HEK293 (cell line): Measurements from ENCODE around the gene DCDC2.

ENCODE experiments used
- CTCF ChIA-PET: fragments of 350-600 bp; formaldehyde crosslinking; extraction: SDS; loops from one replicate; lab custom pipeline; 2021; ENCODE audit warnings: antibody characterized with exemption; lab: Yijun Ruan, JAX
- POLR2A ChIA-PET: fragments of 300-600 bp; formaldehyde crosslinking; extraction: SDS; loops from one replicate; lab custom pipeline; 2020; ENCODE audit warnings: antibody characterized with exemption, inconsistent platforms; lab: Yijun Ruan, JAX
- H3K27ac ChIP-seq: fragments of 200-500 bp; sonication (Bioruptor generic); 2 replicates; pipeline ENCODE4 v1.5.1; 2014; ENCODE audit warnings: low read depth, low read length, control low read depth, inconsistent platforms; ENCODE audit errors: extremely low read depth
- H3K36me3 ChIP-seq, 2 experiments: fragments of 200-500 bp in 1 of 2; sonication (Bioruptor generic) in 1 of 2; 1 replicate in 1 of 2; 2 replicates in 1 of 2; pipeline ENCODE4 v1.5.1; 2014 to 2017; ENCODE audit warnings: inconsistent platforms in 2 of 2, low read length in 2 of 2; ENCODE audit not compliant: control insufficient read depth in 2 of 2, insufficient read depth in 1 of 2
- H3K4me1 ChIP-seq: fragments of 200-500 bp; sonication (Bioruptor generic); 2 replicates; pipeline ENCODE4 v1.5.1; 2014; ENCODE audit warnings: mild to moderate bottlenecking, low read length, inconsistent platforms; ENCODE audit not compliant: control insufficient read depth, insufficient read depth
- H3K4me3 ChIP-seq: 2 replicates; pipeline ENCODE4 v1.5.1; 2011; ENCODE audit warnings: low read depth, mild to moderate bottlenecking, control low read depth, low read length, moderate library complexity
- H3K9me3 ChIP-seq: fragments of 200-500 bp; sonication (Bioruptor generic); 2 replicates; pipeline ENCODE4 v1.5.1; 2014; ENCODE audit warnings: low read depth, low read length, inconsistent platforms; ENCODE audit not compliant: control insufficient read depth, insufficient read depth
- CTCF ChIP-seq: fragments of 450-650 bp; formaldehyde crosslinking; IDR thresholded peaks from 2 replicates; pipeline ENCODE4 v1.5.1; 2016; ENCODE audit warnings: missing biosample characterization, missing genetic modification characterization
- GFI1B ChIP-seq: fragments of 450-650 bp; formaldehyde crosslinking; IDR thresholded peaks from 2 replicates; pipeline ENCODE4 v1.5.1; 2016; ENCODE audit warnings: missing biosample characterization, missing genetic modification characterization
- KLF8 ChIP-seq: fragments of 450-650 bp; formaldehyde crosslinking; IDR thresholded peaks from 2 replicates; pipeline ENCODE4 v1.5.1; 2016; ENCODE audit warnings: missing biosample characterization, missing genetic modification characterization
- PRDM10 ChIP-seq: fragments of 450-650 bp; formaldehyde crosslinking; IDR thresholded peaks from 2 replicates; pipeline ENCODE4 v1.5.1; 2016; ENCODE audit warnings: missing biosample characterization, missing genetic modification characterization
- SP7 ChIP-seq: fragments of 450-650 bp; formaldehyde crosslinking; IDR thresholded peaks from 2 replicates; pipeline ENCODE4 v1.5.1; 2016; ENCODE audit warnings: missing biosample characterization, missing genetic modification characterization
- ZBTB21 ChIP-seq: fragments of 450-650 bp; formaldehyde crosslinking; IDR thresholded peaks from 2 replicates; pipeline ENCODE4 v1.5.1; 2017; ENCODE audit warnings: missing biosample characterization, missing genetic modification characterization
- ZBTB49 ChIP-seq: fragments of 450-650 bp; formaldehyde crosslinking; IDR thresholded peaks from 2 replicates; pipeline ENCODE4 v1.5.1; 2016; ENCODE audit warnings: missing biosample characterization, missing genetic modification characterization, low read depth
- ZBTB7A ChIP-seq: fragments of 450-650 bp; formaldehyde crosslinking; IDR thresholded peaks from 2 replicates; pipeline ENCODE4 v1.5.1; 2016; ENCODE audit warnings: low read depth, missing biosample characterization, missing genetic modification characterization
- ZNF202 ChIP-seq: fragments of 450-650 bp; formaldehyde crosslinking; IDR thresholded peaks from 2 replicates; pipeline ENCODE4 v1.5.1; 2016; ENCODE audit warnings: missing biosample characterization, missing genetic modification characterization, borderline replicate concordance
- ZNF211 ChIP-seq: fragments of 450-650 bp; formaldehyde crosslinking; IDR thresholded peaks from 2 replicates; pipeline ENCODE4 v1.5.1; 2016; ENCODE audit warnings: low read depth, missing biosample characterization, missing genetic modification characterization
- ZNF223 ChIP-seq: fragments of 450-650 bp; formaldehyde crosslinking; IDR thresholded peaks from 2 replicates; pipeline ENCODE4 v1.5.1; 2016; ENCODE audit warnings: missing biosample characterization, missing genetic modification characterization
- ZNF239 ChIP-seq: fragments of 450-650 bp; formaldehyde crosslinking; IDR thresholded peaks from 2 replicates; pipeline ENCODE4 v1.5.1; 2016; ENCODE audit warnings: missing biosample characterization, missing genetic modification characterization
- ZNF48 ChIP-seq: fragments of 450-650 bp; formaldehyde crosslinking; IDR thresholded peaks from 2 replicates; pipeline ENCODE4 v1.5.1; 2016; ENCODE audit warnings: missing biosample characterization, missing genetic modification characterization
- ZNF621 ChIP-seq: fragments of 450-650 bp; formaldehyde crosslinking; IDR thresholded peaks from 2 replicates; pipeline ENCODE4 v1.5.1; 2017; ENCODE audit warnings: missing biosample characterization, missing genetic modification characterization
- ZNF658 ChIP-seq: fragments of 450-650 bp; formaldehyde crosslinking; IDR thresholded peaks from 2 replicates; pipeline ENCODE4; 2016; ENCODE audit warnings: missing biosample characterization, missing genetic modification characterization
- TF ChIP-seq, protein P1 (sequence below): fragments of 450-650 bp; formaldehyde crosslinking; IDR thresholded peaks from 2 replicates; pipeline ENCODE4 v1.5.1; 2016; ENCODE audit warnings: missing biosample characterization, missing genetic modification characterization, borderline replicate concordance

The DCDC2 gene

GRCh38 chr6:24352434-24352833 lies 5.4 kb downstream of the DCDC2 start (continued):
- TF ChIP-seq ZBTB49 (tag by site-specific recombination) = no peak

- H3K36me3 ChIP-seq = 0 out of 3 replicates have a peak, but pooled peaks cover 0 to 4% of the 10 kb centered on the region in 2 experiments
- no peaks in the 10 kb centered on the region for H3K9me3 ChIP-seq
- CTCF ChIA-PET = interaction anchor here (2.9 kb wide), 1 partner anchor 62 kb away, joined by 10 read pairs; no protein-coding TSS in a partner anchor
These were observed 12.9 kb downstream of the DCDC2 start for GRCh38 chr6:24344976-24345375.

More at GRCh38 chr6:24344976-24345375, 12.9 kb downstream of the DCDC2 start:
- POLR2A ChIA-PET = no interaction called here
- H3K4me3 ChIP-seq = no peak overlapping the region
- no peak for TF ChIP-seq ZNF223
- TF ChIP-seq PRDM10 (tag by site-specific recombination) = no peak
- no peak for TF ChIP-seq ZNF621 (tag by site-specific recombination)
- TF ChIP-seq ZBTB21 (tag by site-specific recombination) = no peak
- no peak for TF ChIP-seq KLF8 (tag by site-specific recombination)
- no peak for TF ChIP-seq ZNF239
- TF ChIP-seq ZNF658 (tag by site-specific recombination) = no peak
- TF ChIP-seq SP7 (tag by site-specific recombination) = no peak
- no peak for TF ChIP-seq ZNF48 (tag by site-specific recombination)
- TF ChIP-seq GFI1B (tag by site-specific recombination) = no peak
- TF ChIP-seq CTCF = no peak
- TF ChIP-seq ZBTB7A = no peak
- TF ChIP-seq ZNF211 (tag by site-specific recombination) = no peak
- no peak for TF ChIP-seq ZNF202 (tag by site-specific recombination)
- TF ChIP-seq, protein P1, sequence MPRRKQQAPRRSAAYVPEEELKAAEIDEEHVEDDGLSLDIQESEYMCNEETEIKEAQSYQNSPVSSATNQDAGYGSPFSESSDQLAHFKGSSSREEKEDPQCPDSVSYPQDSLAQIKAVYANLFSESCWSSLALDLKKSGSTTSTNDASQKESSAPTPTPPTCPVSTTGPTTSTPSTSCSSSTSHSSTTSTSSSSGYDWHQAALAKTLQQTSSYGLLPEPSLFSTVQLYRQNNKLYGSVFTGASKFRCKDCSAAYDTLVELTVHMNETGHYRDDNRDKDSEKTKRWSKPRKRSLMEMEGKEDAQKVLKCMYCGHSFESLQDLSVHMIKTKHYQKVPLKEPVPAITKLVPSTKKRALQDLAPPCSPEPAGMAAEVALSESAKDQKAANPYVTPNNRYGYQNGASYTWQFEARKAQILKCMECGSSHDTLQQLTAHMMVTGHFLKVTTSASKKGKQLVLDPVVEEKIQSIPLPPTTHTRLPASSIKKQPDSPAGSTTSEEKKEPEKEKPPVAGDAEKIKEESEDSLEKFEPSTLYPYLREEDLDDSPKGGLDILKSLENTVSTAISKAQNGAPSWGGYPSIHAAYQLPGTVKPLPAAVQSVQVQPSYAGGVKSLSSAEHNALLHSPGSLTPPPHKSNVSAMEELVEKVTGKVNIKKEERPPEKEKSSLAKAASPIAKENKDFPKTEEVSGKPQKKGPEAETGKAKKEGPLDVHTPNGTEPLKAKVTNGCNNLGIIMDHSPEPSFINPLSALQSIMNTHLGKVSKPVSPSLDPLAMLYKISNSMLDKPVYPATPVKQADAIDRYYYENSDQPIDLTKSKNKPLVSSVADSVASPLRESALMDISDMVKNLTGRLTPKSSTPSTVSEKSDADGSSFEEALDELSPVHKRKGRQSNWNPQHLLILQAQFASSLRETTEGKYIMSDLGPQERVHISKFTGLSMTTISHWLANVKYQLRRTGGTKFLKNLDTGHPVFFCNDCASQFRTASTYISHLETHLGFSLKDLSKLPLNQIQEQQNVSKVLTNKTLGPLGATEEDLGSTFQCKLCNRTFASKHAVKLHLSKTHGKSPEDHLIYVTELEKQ (tag by site-specific recombination) = no peak
- no peaks in the 10 kb centered on the region for H3K4me1 ChIP-seq
- no peak overlapping the region for H3K27ac ChIP-seq
